Colonic mucosa (tissue), 4 donors: ENCODE data around the gene CASP8AP2. TPM values are rescaled to one million over a fixed set of nuclear protein-coding genes. Genes with fewer than 3 reads are reported as not detected.
"Not testable (repeated sequence)": the region's sequence is repeated elsewhere in the genome, so short reads cannot be mapped to it uniquely, and the experiment has no call there.

Experiments
- DNase-seq: peaks from one replicate; pipeline ENCODE4 v3.0.0-alpha.2; 2020
- H3K27ac ChIP-seq: fragments of 200-600 bp; one replicate; pipeline ENCODE4 v1.8.0; 2021
- H3K27me3 ChIP-seq: fragments of 200-600 bp; one replicate; pipeline ENCODE4 v1.8.0; 2021
- H3K36me3 ChIP-seq: fragments of 200-600 bp; one replicate; pipeline ENCODE4 v1.8.0; 2021
- H3K4me1 ChIP-seq: fragments of 200-600 bp; one replicate; pipeline ENCODE4 v1.8.0; 2021; ENCODE audit warnings: mild to moderate bottlenecking
- H3K4me3 ChIP-seq: fragments of 200-600 bp; one replicate; pipeline ENCODE4 v1.8.0; 2021
- H3K9ac ChIP-seq, 2 donors: one replicate each; pipeline ENCODE4 v1.7.0; 2013; ENCODE audit warnings: control low read depth in 2 of 2, low read depth in 2 of 2, low read length in 2 of 2
- H3K9me3 ChIP-seq: fragments of 200-600 bp; one replicate; pipeline ENCODE4 v1.8.0; 2021
- CTCF ChIP-seq: fragments of 200-600 bp; IDR thresholded peaks from one replicate; pipeline ENCODE4 v1.8.0; 2022; ENCODE audit warnings: antibody characterized with exemption, mild to moderate bottlenecking
- intact Hi-C: fragments of 100-400 bp; cut with DNase I; formaldehyde crosslinking; loops from one replicate; pipeline ENCODE4 v1.14.1; 2022
- total RNA-seq, 2 donors: library from RNA; stranded (reverse); fragmentation: NEBNext Ultra II Directional in 1 of 2; extraction: Animal tissue kit (Norgen Biotek cat#: 25700) in 1 of 2; gene quantifications; one replicate each; pipeline ENCODE4 v1.2.1, GENCODE V29; 2021
- donor health status: healthy.
- donor health status: DM: no; HTN: no; CAD: no.
- donor health status: DM: no; HTN: no; CAD: no.

CASP8AP2 gene
- total RNA-seq, 2 donors from 2014 or later, result 13.4 to 15.8 TPM

- intact Hi-C loops, result no loop called here
- no peak for DNase-seq
- Histone ChIP-seq H3K9me3 (no peaks in the 10 kb centered on the region), H3K36me3 (no peaks in the 10 kb centered on the region), H3K9ac (no peak overlapping the region), H3K27ac (no peak overlapping the region), H3K27me3 (no peaks in the 10 kb centered on the region), H3K4me1 (peaks cover 5% of the 10 kb centered on the region), H3K4me3 (no peak overlapping the region)
- TF ChIP-seq CTCF, result no peak
These were observed 3.6 kb upstream of the CASP8AP2 start for GRCh38 chr6:89826029-89826528.

GRCh38 chr6:89828475-89828987 is 1.1 kb upstream of the CASP8AP2 start:
- peak overlapping the region; percentile 93 for H3K27ac ChIP-seq
- peak overlapping the region; percentile 80 to 97 for H3K9ac ChIP-seq
- H3K9me3 ChIP-seq, H3K27me3 ChIP-seq, intact Hi-C loops, DNase-seq, H3K4me1 ChIP-seq, H3K36me3 ChIP-seq: not testable (repeated sequence)
- peak overlapping the region; percentile 94 for H3K4me3 ChIP-seq

GRCh38 chr6:89828988-89829471 is 650 bp upstream of the CASP8AP2 start:
- no peaks in the 10 kb centered on the region for H3K27me3 ChIP-seq
- no peak for TF ChIP-seq CTCF
- no peaks in the 10 kb centered on the region for H3K9me3 ChIP-seq
- peaks cover 5% of the 10 kb centered on the region for H3K4me1 ChIP-seq
- H3K27ac ChIP-seq, result peak overlapping the region; percentile 93
- DNase-seq, result peak; percentile 21
- H3K4me3 ChIP-seq, result peak overlapping the region; percentile 94
- peak overlapping the region; percentile 80 to 97 for H3K9ac ChIP-seq
- intact Hi-C loops, result no loop called here
- H3K36me3 ChIP-seq, result no peaks in the 10 kb centered on the region

GRCh38 chr6:89830170-89830809 is 610 bp downstream of the CASP8AP2 start:
- Histone ChIP-seq H3K9ac (peak overlapping the region; percentile 87 to 97), H3K4me1 (peaks cover 10% of the 10 kb centered on the region), H3K9me3 (no peaks in the 10 kb centered on the region), H3K27ac (peak overlapping the region; percentile 69), H3K4me3 (peak overlapping the region; percentile 94), H3K27me3 (no peaks in the 10 kb centered on the region), H3K36me3 (no peaks in the 10 kb centered on the region)
- TF ChIP-seq CTCF, result no peak
- intact Hi-C loops, result no loop called here
- DNase-seq, result no peak

GRCh38 chr6:89834884-89835792 is 5.5 kb downstream of the CASP8AP2 start:
- no peak overlapping the region for H3K4me3 ChIP-seq
- intact Hi-C loops, result no loop called here
- no peaks in the 10 kb centered on the region for H3K36me3 ChIP-seq
- TF ChIP-seq CTCF, result no peak
- DNase-seq, result no peak
- H3K27me3 ChIP-seq, result no peaks in the 10 kb centered on the region
- H3K4me1 ChIP-seq, result peaks cover 10% of the 10 kb centered on the region
- H3K27ac ChIP-seq, result no peak overlapping the region
- no peaks in the 10 kb centered on the region for H3K9me3 ChIP-seq
- H3K9ac ChIP-seq, result no peak overlapping the region
